Measurements from ENCODE around the gene C2orf81. TPM values are rescaled to one million over a fixed set of nuclear protein-coding genes. Genes with fewer than 3 reads are reported as not detected.

Gene C2orf81
- total RNA-seq, 1 donor from 2014 or later, result 1.5 TPM

GRCh38 chr2:74457549-74458131 is 36.2 kb upstream of the C2orf81 start:
- Mint-ChIP-seq H3K27ac (ENCODE audit: unreplicated experiment) (peak overlapping the region; percentile 97), H3K36me3 (ENCODE audit: low read depth) (peaks cover 2% of the 10 kb centered on the region), H3K27me3 (ENCODE audit: low read depth) (no peaks in the 10 kb centered on the region), H3K4me1 (ENCODE audit: low read depth) (peaks cover 50% of the 10 kb centered on the region), H3K4me3 (ENCODE audit: unreplicated experiment) (peak overlapping the region; percentile 89), H3K9me3 (ENCODE audit: low read depth) (no peaks in the 10 kb centered on the region)
- no peak for DNase-seq (ENCODE audit: low spot score)
- TF ChIP-seq CTCF (IDR thresholded peaks at IDR 0.05), result no peak

GRCh38 chr2:74457129-74457548 is 35.7 kb upstream of the C2orf81 start:
- no peak for DNase-seq (ENCODE audit: low spot score)
- Mint-ChIP-seq H3K27me3 (ENCODE audit: low read depth) (no peaks in the 10 kb centered on the region), H3K9me3 (ENCODE audit: low read depth) (no peaks in the 10 kb centered on the region), H3K27ac (ENCODE audit: unreplicated experiment) (peak overlapping the region; percentile 98), H3K4me3 (ENCODE audit: unreplicated experiment) (peak overlapping the region; percentile 89), H3K36me3 (ENCODE audit: low read depth) (peaks cover 2% of the 10 kb centered on the region), H3K4me1 (ENCODE audit: low read depth) (peaks cover 49% of the 10 kb centered on the region)
- TF ChIP-seq CTCF (IDR thresholded peaks at IDR 0.05), result no peak

- Mint-ChIP-seq H3K4me3 (ENCODE audit: unreplicated experiment) (peak within 1 kb of the TSS; percentile 89), H3K27me3 (ENCODE audit: low read depth) (peaks cover 3% of the 10 kb centered on the region)
Measured at GRCh38 chr2:74454654-74455511, 33.5 kb upstream of the C2orf81 start, which contains the start of gene INO80B. TSS of gene INO80B (plus strand) at chr2:74455087. CDS start at chr2:74455117, 30 bp downstream.

GRCh38 chr2:74450570-74451190 is 29.3 kb upstream of the C2orf81 start:
- H3K4me3 Mint-ChIP-seq (ENCODE audit: unreplicated experiment), result no peak overlapping the region
- peaks cover 6% of the 10 kb centered on the region for H3K27me3 Mint-ChIP-seq (ENCODE audit: low read depth)
- DNase-seq (ENCODE audit: low spot score), result no peak
- H3K9me3 Mint-ChIP-seq (ENCODE audit: low read depth), result no peaks in the 10 kb centered on the region
- no peak overlapping the region for H3K27ac Mint-ChIP-seq (ENCODE audit: unreplicated experiment)
- peaks cover 13% of the 10 kb centered on the region for H3K4me1 Mint-ChIP-seq (ENCODE audit: low read depth)
- no peak for TF ChIP-seq CTCF (IDR thresholded peaks at IDR 0.05)
- H3K36me3 Mint-ChIP-seq (ENCODE audit: low read depth), result no peaks in the 10 kb centered on the region

More at GRCh38 chr2:74454654-74455511, 33.5 kb upstream of the C2orf81 start, which contains the start of gene INO80B:
- TF ChIP-seq CTCF (IDR thresholded peaks at IDR 0.05), result no peak
- Mint-ChIP-seq H3K9me3 (ENCODE audit: low read depth) (no peaks in the 10 kb centered on the region), H3K27ac (ENCODE audit: unreplicated experiment) (peak within 1 kb of the TSS; percentile 85), H3K36me3 (ENCODE audit: low read depth) (no peaks in the 10 kb centered on the region), H3K4me1 (ENCODE audit: low read depth) (peaks cover 42% of the 10 kb centered on the region)
- peak; percentile 97 for DNase-seq (ENCODE audit: low spot score)

- Mint-ChIP-seq H3K4me1 (ENCODE audit: low read depth) (peaks cover 11% of the 10 kb centered on the region), H3K27me3 (ENCODE audit: low read depth) (peaks cover 9% of the 10 kb centered on the region), H3K9me3 (ENCODE audit: low read depth) (no peaks in the 10 kb centered on the region), H3K36me3 (ENCODE audit: low read depth) (no peaks in the 10 kb centered on the region), H3K4me3 (ENCODE audit: unreplicated experiment) (no peak overlapping the region), H3K27ac (ENCODE audit: unreplicated experiment) (no peak overlapping the region)
- no peak for DNase-seq (ENCODE audit: low spot score)
- TF ChIP-seq CTCF (IDR thresholded peaks at IDR 0.05), result no peak
Measured at GRCh38 chr2:74448771-74449170, 27.4 kb upstream of the C2orf81 start.
